Measurements from ENCODE around the gene CHAT.

The CHAT gene

GRCh38 chr10:49664842-49665355 lies 51.1 kb downstream of the CHAT start:
- Histone ChIP-seq H3K9me3 (replicated peaks; ENCODE audit: insufficient read depth, low read length) (no peaks in the 10 kb centered on the region), H3K4me3 (ENCODE audit: low read length) (no peak overlapping the region), H2AFZ (ENCODE audit: low read length) (no peak overlapping the region), H3K27ac (ENCODE audit: low read length) (no peak overlapping the region), H4K20me1 (ENCODE audit: insufficient read depth, low read length) (no peaks in the 10 kb centered on the region), H3K9ac (ENCODE audit: low read length) (no peak overlapping the region), H3K9me2 (replicated peaks; ENCODE audit: insufficient read depth, low read length) (no peaks in the 10 kb centered on the region), H3K36me3 (replicated peaks; ENCODE audit: insufficient read depth, low read length) (no peaks in the 10 kb centered on the region), H3K4me2 (ENCODE audit: low read depth, low read length) (no peak overlapping the region), H3K4me1 (ENCODE audit: low read length) (no peaks in the 10 kb centered on the region), H3F3A (ENCODE audit: insufficient read depth, low read length) (no peaks in the 10 kb centered on the region), H3K79me2 (ENCODE audit: low read length) (no peaks in the 10 kb centered on the region), H3K27me3 (replicated peaks; ENCODE audit: insufficient read depth, low read length) (no peaks in the 10 kb centered on the region)
- TF ChIP-seq EZH2phosphoT487 (IDR thresholded peaks at IDR 0.05; ENCODE audit: low read length), result no peak
- TF ChIP-seq CTCF (IDR thresholded peaks at IDR 0.05; ENCODE audit: low read length), result no peak
- no peak for TF ChIP-seq EZH2 (optimal IDR thresholded peaks at IDR 0.05; ENCODE audit: low read depth, low read length)
- no peak for DNase-seq

DNA sequence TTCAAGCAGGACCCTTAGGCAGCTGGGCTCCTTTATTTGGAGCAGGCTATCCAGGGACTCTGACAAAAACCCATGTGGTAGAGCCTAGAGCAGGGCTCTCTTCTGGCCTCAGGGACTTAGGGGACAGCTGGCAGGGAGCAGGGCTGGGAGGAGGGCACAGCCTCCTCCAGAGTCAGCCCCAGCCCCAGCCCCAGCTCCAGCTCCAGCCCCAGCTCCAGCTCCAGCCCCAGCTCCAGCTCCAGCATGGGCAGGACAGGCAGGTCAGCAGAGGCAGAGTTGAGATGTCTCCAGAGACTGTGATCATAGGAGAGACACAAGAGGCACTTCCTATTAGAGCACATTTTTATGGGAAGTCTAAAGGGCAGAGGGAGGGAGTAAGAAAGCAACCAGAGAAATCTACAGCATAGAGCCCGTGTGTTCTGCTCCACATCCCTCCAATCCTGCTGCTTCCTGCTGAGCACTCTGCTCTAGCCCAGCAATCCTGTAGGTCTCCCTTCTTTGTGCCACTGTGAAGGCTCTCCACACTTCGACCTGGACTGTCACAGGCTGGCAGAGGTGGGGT lies 52.3 kb downstream of the CHAT start:
- Histone ChIP-seq H3K9ac (ENCODE audit: low read length) (no peak overlapping the region), H3K36me3 (replicated peaks; ENCODE audit: insufficient read depth, low read length) (no peaks in the 10 kb centered on the region), H2AFZ (ENCODE audit: low read length) (no peak overlapping the region), H3K4me3 (ENCODE audit: low read length) (no peak overlapping the region), H3K4me2 (ENCODE audit: low read depth, low read length) (no peak overlapping the region), H3K9me3 (replicated peaks; ENCODE audit: insufficient read depth, low read length) (no peaks in the 10 kb centered on the region), H4K20me1 (ENCODE audit: insufficient read depth, low read length) (no peaks in the 10 kb centered on the region), H3K27ac (ENCODE audit: low read length) (no peak overlapping the region), H3K79me2 (ENCODE audit: low read length) (no peaks in the 10 kb centered on the region), H3K4me1 (ENCODE audit: low read length) (no peaks in the 10 kb centered on the region), H3K27me3 (replicated peaks; ENCODE audit: insufficient read depth, low read length) (no peaks in the 10 kb centered on the region), H3K9me2 (replicated peaks; ENCODE audit: insufficient read depth, low read length) (no peaks in the 10 kb centered on the region), H3F3A (ENCODE audit: insufficient read depth, low read length) (no peaks in the 10 kb centered on the region)
- TF ChIP-seq EZH2 (optimal IDR thresholded peaks at IDR 0.05; ENCODE audit: low read depth, low read length) (no peak), CTCF (IDR thresholded peaks at IDR 0.05; ENCODE audit: low read length) (no peak), EZH2phosphoT487 (IDR thresholded peaks at IDR 0.05; ENCODE audit: low read length) (no peak)
- no peak for DNase-seq

- no peaks in the 10 kb centered on the region for H3K27me3 ChIP-seq (replicated peaks; ENCODE audit: insufficient read depth, low read length)
- no peaks in the 10 kb centered on the region for H3K4me1 ChIP-seq (ENCODE audit: low read length)
- H3K9me2 ChIP-seq (replicated peaks; ENCODE audit: insufficient read depth, low read length), result no peaks in the 10 kb centered on the region
- no peaks in the 10 kb centered on the region for H3K36me3 ChIP-seq (replicated peaks; ENCODE audit: insufficient read depth, low read length)
- H3K4me3 ChIP-seq (ENCODE audit: low read length), result no peak overlapping the region
- no peak overlapping the region for H3K9ac ChIP-seq (ENCODE audit: low read length)
- no peak overlapping the region for H3K27ac ChIP-seq (ENCODE audit: low read length)
- no peak for DNase-seq
- TF ChIP-seq CTCF (IDR thresholded peaks at IDR 0.05; ENCODE audit: low read length) (no peak), EZH2 (optimal IDR thresholded peaks at IDR 0.05; ENCODE audit: low read depth, low read length) (no peak), EZH2phosphoT487 (IDR thresholded peaks at IDR 0.05; ENCODE audit: low read length) (no peak)
- H2AFZ ChIP-seq (ENCODE audit: low read length), result no peak overlapping the region
- no peak overlapping the region for H3K4me2 ChIP-seq (ENCODE audit: low read depth, low read length)
- no peaks in the 10 kb centered on the region for H3K9me3 ChIP-seq (replicated peaks; ENCODE audit: insufficient read depth, low read length)
- H3F3A ChIP-seq (ENCODE audit: insufficient read depth, low read length), result no peaks in the 10 kb centered on the region
- no peaks in the 10 kb centered on the region for H4K20me1 ChIP-seq (ENCODE audit: insufficient read depth, low read length)
- no peaks in the 10 kb centered on the region for H3K79me2 ChIP-seq (ENCODE audit: low read length)
Observed at GRCh38 chr10:49666685-49667084, 52.8 kb downstream of the CHAT start.
